K562 (cell line): ENCODE results near the gene TBX1. TPM values are rescaled to one million over a fixed set of nuclear protein-coding genes. Genes with fewer than 3 reads are reported as not detected.
A peak's percentile ranks its signal among the peaks of the same experiment; 100 is the strongest.

Experiments
- AFF4 ChIP-seq: sonication (generic); formaldehyde crosslinking; IDR thresholded peaks from 2 replicates; pipeline ENCODE4 v1.8.0; 2023; ENCODE audit warnings: mild to moderate bottlenecking, missing genetic modification reagents
- CREBBP ChIP-seq: IDR thresholded peaks from one replicate; pipeline ENCODE4 v1.6.1; 2012; ENCODE audit warnings: low read depth, mild to moderate bottlenecking, control low read depth, inconsistent platforms, low read length
- ELF1 ChIP-seq: fragments of 200-800 bp; sonication (Bioruptor generic); IDR thresholded peaks from 2 replicates; pipeline ENCODE4 v1.6.1; 2016; ENCODE audit warnings: missing genetic modification characterization, missing compliant biosample characterization
- FOXM1 ChIP-seq, 2 experiments: fragments of 450-650 bp in 1 of 2; sonication (generic) in 1 of 2; formaldehyde crosslinking in 1 of 2; IDR thresholded peaks; 2 replicates each; pipeline versions ENCODE4 v1.6.1 to v1.9.0; 2017 to 2022; ENCODE audit warnings: low read depth in 2 of 2, mild to moderate bottlenecking in 2 of 2, missing genetic modification reagents in 1 of 2, moderate library complexity in 1 of 2
- MAZ ChIP-seq, 2 experiments: fragments of 450-650 bp in 1 of 2; sonication (generic) in 1 of 2; formaldehyde crosslinking; IDR thresholded peaks in 1 of 2; conservative IDR thresholded peaks in 1 of 2; 2 replicates each; pipeline versions ENCODE4 v1.4.0 to v1.5.0; 2020; ENCODE audit warnings: mild to moderate bottlenecking in 1 of 2, missing genetic modification reagents in 1 of 2
- RBM17 ChIP-seq: fragments of 200-400 bp; formaldehyde crosslinking; IDR thresholded peaks from 2 replicates; pipeline ENCODE4 v1.6.1; 2017; ENCODE audit warnings: low read depth, mild to moderate bottlenecking, low read length, borderline replicate concordance
- RCOR1 ChIP-seq, 2 experiments: IDR thresholded peaks; 2 replicates each; pipeline ENCODE4 v1.6.1; 2012; ENCODE audit warnings: low read depth in 2 of 2, low read length in 2 of 2, borderline replicate concordance in 1 of 2, improper control_type of control experiment in 1 of 2
- RREB1 ChIP-seq: fragments of 250-450 bp; sonication (Bioruptor Pico); IDR thresholded peaks from 2 replicates; pipeline ENCODE4 v1.4.0; 2020
- SETDB1 ChIP-seq: IDR thresholded peaks from one replicate; pipeline ENCODE4 v1.6.1; 2012; ENCODE audit warnings: low read length, control low read depth, inconsistent platforms
- STAG1 ChIP-seq: sonication (generic); formaldehyde crosslinking; IDR thresholded peaks from 2 replicates; pipeline ENCODE4 v1.5.0; 2020; ENCODE audit warnings: missing genetic modification reagents, borderline replicate concordance
- TCFL5 ChIP-seq: fragments of 250-450 bp; sonication (Bioruptor Pico); conservative IDR thresholded peaks from 2 replicates; pipeline ENCODE4 v1.6.1; 2021; ENCODE audit warnings: mild to moderate bottlenecking, moderate library complexity, matching md5 sums
- ZBTB8A ChIP-seq: fragments of 450-650 bp; IDR thresholded peaks from 2 replicates; pipeline ENCODE4 v1.6.1; 2018; ENCODE audit warnings: mild to moderate bottlenecking, moderate library complexity; ENCODE audit not compliant: partially characterized antibody
- ZFPM2 ChIP-seq: fragments of 250-450 bp; sonication (Bioruptor Pico); IDR thresholded peaks from 2 replicates; pipeline ENCODE4 v1.5.1; 2022; ENCODE audit warnings: mild to moderate bottlenecking
- ZNF280B ChIP-seq: fragments of 250-450 bp; sonication (Bioruptor Pico); IDR thresholded peaks from 2 replicates; pipeline ENCODE4 v1.5.1; 2021; ENCODE audit warnings: mild to moderate bottlenecking
- ZNF384 ChIP-seq: IDR thresholded peaks from 2 replicates; pipeline ENCODE4 v1.6.1; 2012; ENCODE audit warnings: low read depth, low read length, improper control_type of control experiment
- polyA plus RNA-seq, 8 experiments: library from polyadenylated mRNA; depleted of rRNA in 4 of 8; stranded (reverse) in 5 of 8; unstranded in 3 of 8; fragments of >200 nt; fragmentation: Nextera tagmentation in 2 of 8; fragmentation: Illumina TruSeq in 1 of 8; extraction: Ambion mirVana in 2 of 8; extraction: Trizol in 1 of 8; gene quantifications; 2 replicates each; pipeline versions ENCODE4 v1.2.1 to v1.2.3, GENCODE V29; 2011 to 2014; ENCODE audit warnings: inconsistent platforms in 1 of 8, missing spikeins in 1 of 8
- total RNA-seq, 7 experiments: library from RNA; depleted of rRNA in 6 of 7; stranded (reverse); fragments of >200 nt in 6 of 7; fragmentation: Illumina TruSeq in 2 of 7; extraction: Trizol in 2 of 7; gene quantifications; 2 replicates each; pipeline versions ENCODE4 v1.2.1 to v1.2.3, GENCODE V29; 2011 to 2021; ENCODE audit warnings: low replicate concordance in 1 of 7

The TBX1 gene
- total and polyA plus RNA-seq, 9 of the 15 experiments (the other 6 are each of a cell fraction or from before 2014, with no cell fraction given) = 0.07 to 35.0 (median 3.9) TPM

- no peak for TF ChIP-seq RBM17
- no peak for TF ChIP-seq STAG1 (CRISPR knock-in tag)
- no peak for TF ChIP-seq ZNF384
- TF ChIP-seq ZNF280B = no peak
- TF ChIP-seq FOXM1 (IDR thresholded peaks at IDR 0.05; ENCODE audit: low read depth) = no peak
- TF ChIP-seq FOXM1 (CRISPR knock-in tag; IDR thresholded peaks at IDR 0.05; ENCODE audit: low read depth) = no peak
- TF ChIP-seq SETDB1 = peak; percentile 83
- no peak for TF ChIP-seq CREBBP
- 0 out of 4 replicates have a peak, but pooled peaks of 1 of the 2 experiments have one; percentile 38 for TF ChIP-seq MAZ (CRISPR knock-in tag; conservative IDR thresholded peaks at IDR 0.05 in 1 of 2, IDR thresholded peaks at IDR 0.05 in 1 of 2)
- no peak for TF ChIP-seq ELF1
- no peak for TF ChIP-seq RCOR1 (IDR thresholded peaks at IDR 0.05; ENCODE audit: borderline replicate concordance in 1 of 2, low read depth in 2 of 2, low read length in 2 of 2)
- 0 out of 2 replicates have a peak, but pooled peaks have one; percentile 56 for TF ChIP-seq RREB1 (CRISPR knock-in tag)
- no peak for TF ChIP-seq TCFL5 (CRISPR knock-in tag)
- no peak for TF ChIP-seq ZBTB8A
- no peak for TF ChIP-seq AFF4 (CRISPR knock-in tag)
- TF ChIP-seq ZFPM2 = peak; percentile 83; the same call in 1 of the 2 replicates
Measured at GRCh38 chr22:19802894-19803735, 42.5 kb downstream of the TBX1 start (continued).
